Measurements from ENCODE around the gene SDF2. TPM values are rescaled to one million over a fixed set of nuclear protein-coding genes. Genes with fewer than 3 reads are reported as not detected.

SDF2 gene
- total and polyA plus RNA-seq, 10 donors: 28.7 to 54.5 (median 46.5) TPM

DNA sequence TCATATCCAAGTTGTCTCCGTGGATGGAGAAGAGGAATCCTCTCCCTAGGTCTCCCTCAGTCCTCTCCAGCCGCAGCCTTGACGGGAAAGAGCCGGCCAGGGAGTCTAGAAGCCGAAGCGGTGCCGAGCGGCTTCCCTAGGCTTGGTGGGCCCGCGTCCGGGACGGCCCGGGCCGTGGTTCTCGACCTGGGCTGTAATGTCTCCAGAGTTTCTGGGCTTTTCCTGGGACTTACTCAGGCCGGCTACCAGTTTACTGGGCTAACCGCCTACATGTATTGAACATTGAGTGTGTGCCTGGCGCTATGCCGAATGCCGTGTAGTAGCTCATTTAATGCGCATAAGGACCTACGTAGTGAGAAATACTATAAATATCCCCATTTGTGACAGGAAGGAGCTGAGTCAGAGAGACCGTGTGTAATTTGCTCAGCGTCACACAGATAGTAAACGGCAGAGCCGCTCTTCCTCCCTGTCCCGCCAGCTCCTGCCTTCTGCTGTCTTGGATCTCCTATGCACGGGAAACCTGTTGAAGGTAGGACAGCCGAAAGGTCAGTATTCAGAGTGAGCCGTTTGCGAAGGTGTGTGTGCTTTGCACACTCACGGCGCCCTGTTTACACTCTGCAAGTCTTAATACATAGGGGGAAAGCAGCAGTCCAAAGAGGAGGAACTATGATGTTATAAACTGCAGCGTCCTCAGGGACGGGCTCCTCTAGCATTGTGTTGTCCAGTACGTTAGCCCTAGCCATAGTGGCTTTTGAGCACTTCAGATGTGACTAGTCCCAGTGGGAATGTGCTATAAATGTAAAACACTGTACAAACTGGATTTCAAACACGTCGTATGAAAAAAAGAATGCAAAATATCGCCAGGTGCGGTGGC is 62.2 kb downstream of the SDF2 start:
- Histone ChIP-seq H3K36me3 (peaks cover 0 to 6% (median 0%) of the 10 kb centered on the region in 6 donors), H3K9me3 (no peaks in the 10 kb centered on the region), H3K27ac (peak overlapping the region; percentile 93 to 99 (median 96)), H3K4me1 (peaks cover 12 to 29% (median 22%) of the 10 kb centered on the region in 6 donors), H3K4me3 (peak overlapping the region; percentile 48 to 84 (median 54)), H3K27me3 (replicated peaks in 1 of 7) (no peaks in the 10 kb centered on the region)
- DNase-seq: peak; percentile 78
- WGBS, 5 donors: 7 to 14% (median 8%) methylated on average over 23 to 40 of the region's 40 CpGs
- TF ChIP-seq POLR2AphosphoS5 (IDR thresholded peaks at IDR 0.05): no peak
- no peak for TF ChIP-seq POLR2A (IDR thresholded peaks at IDR 0.05)
- TF ChIP-seq, protein P1, sequence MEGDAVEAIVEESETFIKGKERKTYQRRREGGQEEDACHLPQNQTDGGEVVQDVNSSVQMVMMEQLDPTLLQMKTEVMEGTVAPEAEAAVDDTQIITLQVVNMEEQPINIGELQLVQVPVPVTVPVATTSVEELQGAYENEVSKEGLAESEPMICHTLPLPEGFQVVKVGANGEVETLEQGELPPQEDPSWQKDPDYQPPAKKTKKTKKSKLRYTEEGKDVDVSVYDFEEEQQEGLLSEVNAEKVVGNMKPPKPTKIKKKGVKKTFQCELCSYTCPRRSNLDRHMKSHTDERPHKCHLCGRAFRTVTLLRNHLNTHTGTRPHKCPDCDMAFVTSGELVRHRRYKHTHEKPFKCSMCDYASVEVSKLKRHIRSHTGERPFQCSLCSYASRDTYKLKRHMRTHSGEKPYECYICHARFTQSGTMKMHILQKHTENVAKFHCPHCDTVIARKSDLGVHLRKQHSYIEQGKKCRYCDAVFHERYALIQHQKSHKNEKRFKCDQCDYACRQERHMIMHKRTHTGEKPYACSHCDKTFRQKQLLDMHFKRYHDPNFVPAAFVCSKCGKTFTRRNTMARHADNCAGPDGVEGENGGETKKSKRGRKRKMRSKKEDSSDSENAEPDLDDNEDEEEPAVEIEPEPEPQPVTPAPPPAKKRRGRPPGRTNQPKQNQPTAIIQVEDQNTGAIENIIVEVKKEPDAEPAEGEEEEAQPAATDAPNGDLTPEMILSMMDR (IDR thresholded peaks at IDR 0.05 in 8 of 11, conservative IDR thresholded peaks at IDR 0.05 in 3 of 11): no peak
- intact Hi-C loops (cut with DNase I; ENCODE audit: low total_unique reads): no loop called here

DNA sequence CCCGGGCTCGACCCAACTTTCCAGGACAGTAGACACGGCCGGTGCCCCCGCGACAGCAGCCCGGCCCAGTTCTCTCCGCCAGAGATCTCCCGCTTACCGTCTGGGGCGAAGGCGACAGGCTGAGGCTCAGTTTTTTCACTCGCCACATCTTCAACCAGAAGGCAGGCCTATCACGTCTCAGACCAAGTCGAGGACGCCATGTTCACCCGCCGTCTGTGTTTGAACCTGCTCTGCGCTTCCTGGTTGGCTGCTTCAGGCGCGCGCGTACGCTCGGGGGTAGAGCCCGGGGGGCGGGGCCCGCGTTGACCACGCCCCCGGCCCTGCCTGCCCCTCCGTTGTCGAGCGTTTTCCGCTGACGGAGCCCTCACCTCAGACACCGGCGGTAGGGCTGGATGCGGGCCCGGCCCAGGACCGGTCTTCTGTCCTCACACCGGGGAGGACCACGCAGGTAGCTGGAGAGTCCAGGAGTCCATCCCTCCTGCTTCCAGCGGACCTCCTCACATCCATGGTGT is 62.9 kb downstream of the SDF2 start, which contains the start of gene SPAG5:
Gene SPAG5 (minus strand): TSS at position 227 of the 512 bp plus-strand sequence. CDS start 79 bp downstream, at position 148.
- Histone ChIP-seq H3K27me3 (replicated peaks in 1 of 7) (no peaks in the 10 kb centered on the region), H3K4me3 (peak within 1 kb of the TSS; percentile 48 to 84 (median 54)), H3K36me3 (no peaks in the 10 kb centered on the region), H3K4me1 (peaks cover 12 to 29% (median 22%) of the 10 kb centered on the region in 6 donors), H3K27ac (peak within 1 kb of the TSS; percentile 93 to 99 (median 96)), H3K9me3 (no peaks in the 10 kb centered on the region)
- WGBS, 5 donors: 0 to 1% (median 1%) methylated on average over 15 to 44 of the region's 44 CpGs
- intact Hi-C loops (cut with DNase I; ENCODE audit: low total_unique reads): no loop called here
- peak; percentile 84 to 95 (median 87) for TF ChIP-seq POLR2A (IDR thresholded peaks at IDR 0.05)
- TF ChIP-seq, protein P1 (IDR thresholded peaks at IDR 0.05 in 8 of 11, conservative IDR thresholded peaks at IDR 0.05 in 3 of 11): peak in 1 of 11 experiments; percentile 13
- TF ChIP-seq POLR2AphosphoS5 (IDR thresholded peaks at IDR 0.05): peak; percentile 99 to 100 (median 99)
- peak; percentile 99 for DNase-seq

DNA sequence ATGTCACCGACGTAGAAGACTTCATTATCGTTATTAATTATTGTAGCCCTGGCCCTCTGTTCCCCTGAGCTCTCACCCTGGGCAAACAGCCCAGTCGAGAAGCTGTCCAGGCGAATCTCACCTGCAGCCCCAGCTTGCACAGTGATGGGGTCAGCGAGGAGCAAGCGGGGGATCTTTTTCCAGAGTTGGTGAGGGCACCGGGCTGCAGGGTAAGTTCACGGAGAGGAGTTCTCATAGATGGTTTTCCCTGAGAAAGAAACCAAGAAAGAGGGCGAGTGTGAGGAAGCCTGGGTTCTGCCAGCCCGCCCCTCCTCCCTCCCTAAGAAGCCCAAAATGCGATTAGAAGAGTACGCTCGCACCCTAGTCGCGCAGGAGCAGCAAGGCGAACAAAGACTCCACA is 63.3 kb downstream of the SDF2 start:
- Histone ChIP-seq H3K36me3 (peaks cover 0 to 2% (median 0%) of the 10 kb centered on the region in 6 donors), H3K4me3 (peak overlapping the region; percentile 48 to 84 (median 54)), H3K27ac (peak overlapping the region; percentile 93 to 99 (median 96)), H3K27me3 (replicated peaks in 1 of 7) (no peaks in the 10 kb centered on the region), H3K4me1 (peaks cover 12 to 29% (median 22%) of the 10 kb centered on the region in 6 donors), H3K9me3 (no peaks in the 10 kb centered on the region)
- no peak for TF ChIP-seq POLR2AphosphoS5 (IDR thresholded peaks at IDR 0.05)
- TF ChIP-seq, protein P1 (IDR thresholded peaks at IDR 0.05 in 8 of 11, conservative IDR thresholded peaks at IDR 0.05 in 3 of 11): no peak
- no peak for TF ChIP-seq POLR2A (IDR thresholded peaks at IDR 0.05)
- WGBS, 5 donors: 2 to 8% (median 6%) methylated on average over 15 to 17 of the region's 17 CpGs
- intact Hi-C loops (cut with DNase I; ENCODE audit: low total_unique reads): no loop called here
- no peak for DNase-seq

Other genes with a start within 250 kb of the SDF2 start
- not detected for gene SLC13A2, start 188.3 kb downstream of the SDF2 start, total RNA-seq
- gene SLC13A2, start 188.3 kb downstream of the SDF2 start, polyA plus RNA-seq: under 1 TPM in 1 of 3 donors, not detected in 2; 0.03 TPM
- not detected for gene FOXN1, start 155.6 kb downstream of the SDF2 start, total RNA-seq
- not detected for gene FOXN1, start 155.6 kb downstream of the SDF2 start, polyA plus RNA-seq
- gene UNC119, start 109.3 kb downstream of the SDF2 start, total RNA-seq: 10 to 100 TPM; 41.5 to 76.0 (median 65.7) TPM
- gene UNC119, start 109.3 kb downstream of the SDF2 start, polyA plus RNA-seq: 10 to 100 TPM; 52.9 to 68.6 (median 59.1) TPM
- 10 to 100 TPM; 43.7 to 77.6 (median 56.4) TPM for gene PIGS, start 90.4 kb downstream of the SDF2 start, total RNA-seq
- 10 to 100 TPM; 13.3 to 21.4 (median 17.6) TPM for gene PIGS, start 90.4 kb downstream of the SDF2 start, polyA plus RNA-seq
- gene ALDOC, start 85.0 kb downstream of the SDF2 start, total RNA-seq: 10 to 100 TPM; 18.1 to 64.4 (median 40.3) TPM
- gene ALDOC, start 85.0 kb downstream of the SDF2 start, polyA plus RNA-seq: 10 to 100 TPM; 16.9 to 24.8 (median 19.1) TPM
- 10 to 100 TPM in 5 of 7 donors, 1 to 10 TPM in 2; 6.2 to 19.7 (median 14.3) TPM for gene SPAG5, start 62.9 kb downstream of the SDF2 start, total RNA-seq
- gene SPAG5, start 62.9 kb downstream of the SDF2 start, polyA plus RNA-seq: 10 to 100 TPM in 2 of 3 donors, 1 to 10 TPM in 1; 9.6 to 18.0 (median 14.9) TPM
- 10 to 100 TPM; 11.6 to 30.9 (median 19.3) TPM for gene RSKR, start 47.7 kb downstream of the SDF2 start, total RNA-seq
- 1 to 10 TPM; 2.1 to 4.5 (median 2.8) TPM for gene RSKR, start 47.7 kb downstream of the SDF2 start, polyA plus RNA-seq
- gene BLTP2, start 16.7 kb downstream of the SDF2 start, total RNA-seq: 100 to 1,000 TPM; 143 to 193 (median 149) TPM
- 10 to 100 TPM; 11.8 to 25.2 (median 14.6) TPM for gene BLTP2, start 16.7 kb downstream of the SDF2 start, polyA plus RNA-seq
- 10 to 100 TPM; 68.5 to 91.2 (median 78.7) TPM for gene SUPT6H, start 299 bp upstream of the SDF2 start, total RNA-seq
- gene SUPT6H, start 299 bp upstream of the SDF2 start, polyA plus RNA-seq: 10 to 100 TPM; 11.6 to 29.7 (median 24.0) TPM
- 1 to 10 TPM; 4.3 to 8.5 (median 6.6) TPM for gene PROCA1, start 50.0 kb upstream of the SDF2 start, total RNA-seq
- 10 to 100 TPM in 2 of 3 donors, 1 to 10 TPM in 1; 6.0 to 14.5 (median 12.8) TPM for gene PROCA1, start 50.0 kb upstream of the SDF2 start, polyA plus RNA-seq
- gene RAB34, start 56.0 kb upstream of the SDF2 start, total RNA-seq: 100 to 1,000 TPM in 1 of 7 donors, 10 to 100 TPM in 6; 31.4 to 111 (median 49.4) TPM
- 10 to 100 TPM; 45.6 to 59.5 (median 56.6) TPM for gene RAB34, start 56.0 kb upstream of the SDF2 start, polyA plus RNA-seq
- 1,000 to 10,000 TPM in 4 of 7 donors, 100 to 1,000 TPM in 3; 571 to 2,010 (median 1,472) TPM for gene RPL23A, start 58.1 kb upstream of the SDF2 start, total RNA-seq
- 1,000 to 10,000 TPM; 2,562 to 3,144 (median 3,044) TPM for gene RPL23A, start 58.1 kb upstream of the SDF2 start, polyA plus RNA-seq
- 1 to 10 TPM in 5 of 7 donors, under 1 TPM in 1, not detected in 1; 0.97 to 2.6 (median 2.0) TPM for gene TLCD1, start 64.3 kb upstream of the SDF2 start, total RNA-seq
- 1 to 10 TPM; 2.3 to 3.5 (median 2.4) TPM for gene TLCD1, start 64.3 kb upstream of the SDF2 start, polyA plus RNA-seq
- 10 to 100 TPM in 6 of 7 donors, 1 to 10 TPM in 1; 8.9 to 17.6 (median 12.8) TPM for gene NEK8, start 66.9 kb upstream of the SDF2 start, total RNA-seq
- 10 to 100 TPM in 1 of 3 donors, 1 to 10 TPM in 2; 7.3 to 14.3 (median 7.7) TPM for gene NEK8, start 66.9 kb upstream of the SDF2 start, polyA plus RNA-seq
- gene TRAF4, start 82.1 kb upstream of the SDF2 start, total RNA-seq: 10 to 100 TPM; 19.8 to 75.5 (median 32.7) TPM
- gene TRAF4, start 82.1 kb upstream of the SDF2 start, polyA plus RNA-seq: 10 to 100 TPM; 24.8 to 38.1 (median 35.6) TPM
- 10 to 100 TPM; 11.6 to 23.6 (median 17.5) TPM for gene FAM222B, start 180.9 kb upstream of the SDF2 start, total RNA-seq
- 1 to 10 TPM; 2.9 to 5.3 (median 3.0) TPM for gene FAM222B, start 180.9 kb upstream of the SDF2 start, polyA plus RNA-seq
- gene ERAL1, start 193.1 kb upstream of the SDF2 start, total RNA-seq: 10 to 100 TPM; 28.4 to 51.9 (median 38.8) TPM
- gene ERAL1, start 193.1 kb upstream of the SDF2 start, polyA plus RNA-seq: 10 to 100 TPM; 31.2 to 39.7 (median 38.6) TPM
- 100 to 1,000 TPM; 133 to 259 (median 202) TPM for gene FLOT2, start 235.8 kb upstream of the SDF2 start, total RNA-seq
- gene FLOT2, start 235.8 kb upstream of the SDF2 start, polyA plus RNA-seq: 100 to 1,000 TPM in 1 of 3 donors, 10 to 100 TPM in 2; 80.8 to 119 (median 92.8) TPM
- 10 to 100 TPM; 14.7 to 51.2 (median 21.2) TPM for gene DHRS13, start 241.2 kb upstream of the SDF2 start, total RNA-seq
- gene DHRS13, start 241.2 kb upstream of the SDF2 start, polyA plus RNA-seq: 10 to 100 TPM; 12.2 to 12.6 (median 12.6) TPM